NCI-H446 (cell line): ENCODE measurements around the gene SLC25A26.
"Not testable (repeated sequence)": the region's sequence is repeated elsewhere in the genome, so short reads cannot be mapped to it uniquely, and the experiment has no call there.

Source experiments
- DNase-seq, 2 experiments: peaks; one replicate each; lab custom pipeline; 2025; lab: John Stamatoyannopoulos, UW

Gene SLC25A26

GRCh38 chr3:66411474-66411873, 190.7 kb downstream of the SLC25A26 start:
- no peak for DNase-seq

DNA sequence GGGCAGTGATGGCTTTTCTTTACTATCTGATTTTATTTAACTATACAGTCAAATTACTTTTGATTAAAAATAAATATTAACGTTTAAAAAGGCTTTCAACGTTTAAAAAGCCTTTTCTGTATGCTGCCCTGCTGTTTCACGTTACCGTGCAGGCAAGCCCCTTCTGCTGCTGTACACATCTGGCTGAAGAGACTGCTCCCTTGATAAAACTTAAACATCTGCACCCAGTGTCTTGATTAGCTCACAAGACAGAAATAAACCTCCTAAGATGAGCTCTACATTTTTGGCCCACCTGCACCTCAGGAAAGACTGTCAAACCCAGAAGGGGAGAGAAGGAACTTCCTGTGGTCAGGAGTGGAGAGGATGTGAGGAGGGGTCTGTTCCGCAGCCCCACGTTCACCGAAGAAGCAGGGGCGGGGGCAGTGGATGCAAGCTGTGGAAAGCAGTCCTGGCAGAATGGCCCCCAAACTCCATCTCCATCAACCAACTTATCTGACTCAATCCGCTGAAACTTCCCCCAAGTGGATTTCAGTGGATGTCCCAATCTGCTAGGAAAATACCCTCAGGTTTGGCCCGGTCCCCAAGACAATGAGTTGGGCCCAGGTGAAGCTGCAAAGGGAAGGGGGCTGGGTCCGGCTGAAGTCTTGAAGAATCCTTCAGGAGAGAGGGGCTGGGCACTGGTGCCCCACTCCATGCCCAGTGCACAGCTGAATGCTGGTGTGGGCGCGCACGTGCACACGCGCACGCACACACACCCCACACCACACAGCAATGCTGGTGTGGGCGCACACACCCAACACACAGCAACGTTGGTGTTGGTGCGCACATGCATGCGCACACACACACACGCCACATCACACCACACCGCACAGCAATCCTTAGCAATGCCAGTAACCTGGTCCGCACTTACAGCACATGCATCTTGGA, 191.4 kb downstream of the SLC25A26 start:
- no peak for DNase-seq

- DNase-seq, result no peak
These were observed 192.4 kb downstream of the SLC25A26 start for GRCh38 chr3:66413151-66413751.

DNA sequence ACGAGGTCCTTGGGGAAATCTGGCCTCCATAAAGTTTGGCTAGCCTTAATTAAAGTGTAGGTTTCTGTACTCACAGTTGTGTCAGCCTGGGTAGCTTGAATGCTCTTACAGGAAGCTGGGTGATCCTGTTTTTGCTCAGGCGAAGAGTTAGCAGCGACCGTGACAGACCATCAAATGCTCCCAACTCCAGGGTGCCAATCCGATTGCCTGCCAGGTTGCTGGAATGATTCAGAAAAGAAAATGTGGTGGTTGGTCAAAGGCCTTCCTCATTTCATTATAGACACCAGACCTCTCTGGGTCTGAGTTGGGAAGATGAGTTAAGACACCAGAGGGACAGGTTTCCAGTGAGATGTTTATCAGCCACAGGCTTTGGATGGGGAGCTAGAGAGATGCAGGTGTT, 194.0 kb downstream of the SLC25A26 start:
- DNase-seq, result no peak

GRCh38 chr3:66415867-66416428, 195.1 kb downstream of the SLC25A26 start:
- DNase-seq, result no peak

GRCh38 chr3:66416556-66417304, 195.9 kb downstream of the SLC25A26 start:
- no peak for DNase-seq

- DNase-seq, result no peak
These were observed 197.7 kb downstream of the SLC25A26 start for GRCh38 chr3:66418475-66418931.

GRCh38 chr3:66419036-66419435, 198.2 kb downstream of the SLC25A26 start:
- DNase-seq, result no peak

GRCh38 chr3:66421144-66421543, 200.3 kb downstream of the SLC25A26 start:
- not testable (repeated sequence) for DNase-seq

- DNase-seq, result not testable (repeated sequence)
These were observed 201.1 kb downstream of the SLC25A26 start for GRCh38 chr3:66421893-66422292.

DNA sequence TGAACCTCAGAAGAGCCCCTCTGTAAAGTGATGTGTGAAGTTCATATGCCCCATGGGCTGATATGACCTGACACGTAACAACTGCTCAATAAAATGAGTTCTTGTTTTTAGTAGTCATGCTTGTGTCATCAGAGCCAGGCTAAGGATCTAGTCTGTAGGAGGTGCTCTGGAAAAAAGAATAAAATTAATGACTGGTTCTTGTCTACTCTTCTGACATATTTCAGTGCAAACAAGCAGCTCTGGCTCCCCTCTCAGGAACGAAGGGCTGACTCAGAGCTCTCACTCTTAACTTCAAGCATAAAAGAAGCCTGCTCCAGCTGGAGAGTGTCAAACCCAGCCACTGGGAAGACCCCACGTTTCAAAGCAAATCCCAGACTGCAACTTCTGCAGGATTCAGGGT, 203.0 kb downstream of the SLC25A26 start:
- no peak for DNase-seq

DNA sequence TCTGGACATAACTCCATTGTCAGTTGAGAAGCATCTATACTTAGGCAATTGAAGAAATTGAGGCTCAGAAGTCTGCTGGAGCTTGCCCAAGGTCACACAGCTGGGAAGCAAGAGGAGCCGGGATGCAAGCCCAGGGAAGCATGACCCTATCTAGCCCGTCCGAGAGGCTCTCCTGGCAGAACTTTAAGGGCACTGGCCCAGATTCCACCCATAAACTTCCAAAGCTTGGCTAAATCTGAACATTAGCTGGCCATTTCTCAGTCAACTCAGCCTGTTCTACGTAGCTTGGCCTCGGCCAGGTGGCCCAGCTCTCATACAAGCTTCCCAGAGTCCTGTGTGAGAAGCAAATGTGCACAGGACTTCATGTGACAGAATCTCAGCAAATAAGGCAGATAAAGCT, 204.2 kb downstream of the SLC25A26 start:
- no peak for DNase-seq

DNA sequence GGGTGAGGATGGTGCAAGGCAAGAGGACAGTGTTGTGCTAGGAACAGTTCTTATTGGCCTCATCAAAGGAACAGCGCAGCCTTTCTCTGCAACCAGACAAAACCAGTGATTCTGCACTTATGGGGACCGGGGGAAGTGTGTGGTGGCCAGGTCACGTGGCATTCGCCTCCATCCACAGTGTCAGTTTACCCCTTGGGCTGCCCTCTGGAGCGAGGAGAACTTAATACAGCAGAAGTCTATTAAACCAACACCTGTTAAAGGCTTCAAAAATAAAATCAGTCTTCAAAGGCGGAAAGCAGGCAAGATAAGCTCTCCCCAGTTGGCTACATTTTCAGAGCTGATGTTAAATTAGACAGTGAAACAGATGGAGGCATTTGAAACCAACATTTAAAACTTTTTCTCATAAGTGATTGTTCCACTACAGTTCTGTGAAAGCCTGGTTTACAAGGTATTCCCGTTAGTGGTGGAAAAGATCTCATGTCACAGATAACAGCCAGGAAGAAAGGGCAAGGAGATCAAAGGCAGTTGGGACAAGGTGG, 204.8 kb downstream of the SLC25A26 start:
- no peak for DNase-seq

GRCh38 chr3:66426135-66426534, 205.3 kb downstream of the SLC25A26 start:
- DNase-seq, result no peak

GRCh38 chr3:66427352-66427751, 206.6 kb downstream of the SLC25A26 start:
- no peak for DNase-seq

GRCh38 chr3:66427951-66428474, 207.2 kb downstream of the SLC25A26 start:
- DNase-seq, result no peak
